ENCODE measurements around the gene GALK1. TPM values are rescaled to one million over a fixed set of nuclear protein-coding genes. Genes with fewer than 3 reads are reported as not detected.

GALK1 gene
- total RNA-seq, 1 experiment from 2014 or later: 36.7 TPM

- H4K91ac ChIP-seq (ENCODE audit: insufficient read length, low read depth, low read length): no peak overlapping the region
- H2BK12ac ChIP-seq (ENCODE audit: insufficient read length, low read depth, low read length): no peak overlapping the region
- no peak overlapping the region for H2BK120ac ChIP-seq (ENCODE audit: low read depth, low read length, poor library complexity, severe bottlenecking)
- Mint-ChIP-seq H3K27me3 (ENCODE audit: low read depth) (peaks cover 12% of the 10 kb centered on the region), H3K4me1 (peaks cover 9 to 12% of the 10 kb centered on the region in 2 experiments), H3K27ac (no peak overlapping the region), H3K36me3 (ENCODE audit: insufficient read depth in 1 of 3, low read depth in 3 of 3) (no peaks in the 10 kb centered on the region), H3K4me3 (no peak overlapping the region), H3K9me3 (no peaks in the 10 kb centered on the region; a peak in 1 of 5 replicates)
- H3T11ph ChIP-seq (ENCODE audit: low read length): no peak overlapping the region
- H3K56ac ChIP-seq (ENCODE audit: insufficient read length, low read depth, low read length): no peak overlapping the region
- no peak for TF ChIP-seq CTCF (conservative IDR thresholded peaks at IDR 0.05)
- H3K4me2 ChIP-seq (ENCODE audit: insufficient read depth, insufficient read length, low read length): no peak overlapping the region
- no peak overlapping the region for H2BK5ac ChIP-seq (ENCODE audit: insufficient read length, low read length)
- no peak overlapping the region for H2AK5ac ChIP-seq (ENCODE audit: insufficient read length, low read length)
- H3K4ac ChIP-seq (ENCODE audit: low read depth, low read length): no peak overlapping the region
- H3K27me3 ChIP-seq (ENCODE audit: insufficient read depth, low read length): no peaks in the 10 kb centered on the region
- H4K20me1 ChIP-seq (ENCODE audit: control insufficient read depth, insufficient read depth, insufficient read length): no peaks in the 10 kb centered on the region
- no peak overlapping the region for H3K27ac ChIP-seq (ENCODE audit: insufficient read length, low read depth, low read length)
- peaks cover 3% of the 10 kb centered on the region for H3K23me2 ChIP-seq (ENCODE audit: insufficient read length, low read depth, low read length, poor library complexity, severe bottlenecking)
- no peak overlapping the region for H3K9ac ChIP-seq (ENCODE audit: extremely low read depth, insufficient read length, low read length)
- no peak overlapping the region for H2AFZ ChIP-seq (ENCODE audit: low read length)
- no peak overlapping the region for H2BK20ac ChIP-seq (ENCODE audit: low read depth, low read length, poor library complexity, severe bottlenecking)
- no peaks in the 10 kb centered on the region for H3K9me3 ChIP-seq (ENCODE audit: control insufficient read depth, low read depth, low read length)
- no peaks in the 10 kb centered on the region for H3K79me2 ChIP-seq (ENCODE audit: insufficient read depth, low read length)
- no CpG with 5 or more reads among the region's 23 CpGs for WGBS (ENCODE audit: extremely low coverage, insufficient read length, low lambda C conversion rate)
- H3K14ac ChIP-seq (ENCODE audit: insufficient read depth, low read length): no peak overlapping the region
- H4K8ac ChIP-seq (replicated peaks; ENCODE audit: insufficient read length, low read depth, low read length): no peak overlapping the region
- no peak for DNase-seq
- H3K23ac ChIP-seq (ENCODE audit: insufficient read length, low read depth, low read length): no peak overlapping the region
- no peak overlapping the region for H3K18ac ChIP-seq (ENCODE audit: insufficient read length, low read depth, low read length)
- no peaks in the 10 kb centered on the region for H3K79me1 ChIP-seq (ENCODE audit: insufficient read depth, low read depth, low read length, poor library complexity, severe bottlenecking)
- H2BK15ac ChIP-seq (ENCODE audit: low read depth, low read length): no peak overlapping the region
- H3K4me1 ChIP-seq (ENCODE audit: insufficient read depth, low read length): no peaks in the 10 kb centered on the region; the same call in 1 of the 2 replicates
- H4K5ac ChIP-seq (ENCODE audit: insufficient read length, low read depth, low read length): no peak overlapping the region
These were observed 14.2 kb downstream of the GALK1 start for GRCh38 chr17:75750661-75751423.
